ENCODE data around the gene MED28. TPM values are rescaled to one million over a fixed set of nuclear protein-coding genes. Genes with fewer than 3 reads are reported as not detected.

Gene MED28
- total RNA-seq (10 to 100 TPM in 7 of 9 donors, 1 to 10 TPM in 2; 4.4 to 22.1 (median 15.0) TPM), polyA plus RNA-seq (1 to 10 TPM; 4.8 to 8.8 TPM)
- long read RNA-seq, donor 1, full-length matches to known transcripts = 11 of 14 reads
- long read RNA-seq, donor 1, partial matches to known transcripts = 0 of 14 reads
- long read RNA-seq, donor 1, other reads (novel, unspliced or antisense) = 3 of 14 reads
- long read RNA-seq, donor 2, full-length matches to known transcripts = 50 of 53 reads
- long read RNA-seq, donor 2, partial matches to known transcripts = 0 of 53 reads
- long read RNA-seq, donor 2, other reads (novel, unspliced or antisense) = 3 of 53 reads
- long read RNA-seq, donor 3, full-length matches to known transcripts = 14 of 16 reads
- long read RNA-seq, donor 3, partial matches to known transcripts = 0 of 16 reads
- long read RNA-seq, donor 3, other reads (novel, unspliced or antisense) = 2 of 16 reads

- Histone ChIP-seq H3K36me3 (peaks cover 0 to 33% (median 6%) of the 10 kb centered on the region in 9 donors), H3K9me3 (no peaks in the 10 kb centered on the region), H3K4me1 (peaks cover 14 to 52% (median 37%) of the 10 kb centered on the region in 12 donors), H3K4me3 (peak within 1 kb of the TSS; percentile 73 to 100 (median 83)), H3K27ac (peak within 1 kb of the TSS; percentile 65 to 92 (median 82)), H3K27me3 (no peaks in the 10 kb centered on the region)
- intact Hi-C loops (cut with DNase I) = loop anchor here in 9 of 10 donors (1.0 to 10.0 kb wide), 7 partner anchors 32 to 196 kb away; partner anchors contain the start of genes LAP3 (in 7 of the 9), DCAF16 (in 1 of the 9) and NCAPG (in 1 of the 9)
- ATAC-seq (peak; percentile 95 to 98 (median 96)), DNase-seq (peak; percentile 95 to 98 (median 97))
- TF ChIP-seq POLR2A (IDR thresholded peaks at IDR 0.05) (peak in 1 of 2 donors; percentile 77), CTCF (IDR thresholded peaks at IDR 0.05) (peak in 6 of 12 donors; percentile 4 to 46 (median 30))
- WGBS, 4 donors = 0 to 1% (median 0%) methylated on average over 34 to 46 of the region's 46 CpGs
Measured at GRCh38 chr4:17614416-17615299, at the start of gene MED28. MED28 (plus strand) TSS chr4:17614641; CDS start chr4:17614655, 14 bp downstream.

DNA sequence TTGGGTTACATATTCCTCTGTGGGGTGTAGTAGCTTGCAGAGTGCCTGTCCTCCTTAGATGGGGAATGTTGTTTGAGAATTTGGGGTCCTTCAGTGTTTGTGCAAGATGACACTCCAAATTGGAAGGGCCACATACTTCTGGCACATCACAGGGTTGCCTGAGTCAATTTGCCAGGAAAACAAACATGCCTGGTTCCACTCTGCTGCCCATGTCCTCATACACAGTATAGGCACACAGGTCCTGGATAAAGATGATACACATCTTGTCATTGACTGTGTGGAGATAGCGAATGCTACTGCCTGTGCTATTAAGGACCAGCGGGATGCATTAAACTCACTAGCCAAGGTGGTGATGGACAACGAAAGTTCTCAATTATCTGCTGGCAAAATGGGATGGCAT, 48.6 kb upstream of the MED28 start:
- H3K36me3 ChIP-seq = no peaks in the 10 kb centered on the region
- TF ChIP-seq CTCF (IDR thresholded peaks at IDR 0.05) (no peak), POLR2A (IDR thresholded peaks at IDR 0.05) (no peak)
- no peaks in the 10 kb centered on the region for H3K9me3 ChIP-seq
- 90 to 97% (median 93%) methylated on average over 3 of the region's 3 CpGs for WGBS, 4 donors
- no peak overlapping the region for H3K4me3 ChIP-seq
- intact Hi-C loops (cut with DNase I) = no loop called here
- H3K4me1 ChIP-seq = no peaks in the 10 kb centered on the region
- DNase-seq (no peak), ATAC-seq (no peak)
- no peaks in the 10 kb centered on the region for H3K27me3 ChIP-seq
- no peak overlapping the region for H3K27ac ChIP-seq

DNA sequence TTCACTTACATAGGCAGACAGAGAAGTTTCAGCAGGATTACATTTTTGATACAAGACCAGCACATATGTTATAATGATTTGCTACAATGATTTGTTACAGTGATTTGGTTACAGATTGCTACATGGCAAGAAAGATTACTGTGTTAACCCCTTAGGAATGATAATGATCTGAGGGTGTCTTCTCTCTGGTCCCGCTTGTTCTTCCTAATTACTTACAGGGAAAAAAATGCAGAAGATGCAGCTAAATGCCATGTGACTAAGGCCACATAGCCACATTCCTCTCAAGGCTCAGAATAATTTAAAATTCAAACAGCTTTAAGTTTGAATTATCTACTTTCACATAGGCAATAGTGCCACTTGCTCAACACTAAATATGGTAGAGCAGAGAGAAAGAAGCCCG, 47.2 kb upstream of the MED28 start:
- ATAC-seq (no peak), DNase-seq (no peak)
- H3K36me3 ChIP-seq = no peaks in the 10 kb centered on the region
- H3K27ac ChIP-seq = no peak overlapping the region
- no peaks in the 10 kb centered on the region for H3K27me3 ChIP-seq
- 68 to 75% (median 73%) methylated on average over 2 of the region's 2 CpGs for WGBS, 4 donors
- no peaks in the 10 kb centered on the region for H3K4me1 ChIP-seq
- intact Hi-C loops (cut with DNase I) = no loop called here
- H3K9me3 ChIP-seq = no peaks in the 10 kb centered on the region
- H3K4me3 ChIP-seq = no peak overlapping the region
- TF ChIP-seq CTCF (IDR thresholded peaks at IDR 0.05) (no peak), POLR2A (IDR thresholded peaks at IDR 0.05) (no peak)
